Left ventricle myocardium inferior (tissue), 1 donor: ENCODE measurements around the gene TEC. TPM values are rescaled to one million over a fixed set of nuclear protein-coding genes. Genes with fewer than 3 reads are reported as not detected.
"Not testable (repeated sequence)": the region's sequence is repeated elsewhere in the genome, so short reads cannot be mapped to it uniquely, and the experiment has no call there.

ENCODE experiments used
- DNase-seq: peaks from one replicate; pipeline ENCODE4 v3.0.0-alpha.2; 2020
- H3K27ac ChIP-seq: fragments of 200-600 bp; replicated peaks from 2 replicates; pipeline ENCODE4 v1.8.0; 2021
- H3K27me3 ChIP-seq: fragments of 200-600 bp; 2 replicates; pipeline ENCODE4 v1.8.0; 2021; ENCODE audit warnings: low read depth
- H3K36me3 ChIP-seq: fragments of 200-600 bp; 2 replicates; pipeline ENCODE4 v1.8.0; 2021
- H3K4me1 ChIP-seq: fragments of 200-600 bp; 2 replicates; pipeline ENCODE4 v1.8.0; 2021
- H3K4me3 ChIP-seq: fragments of 200-600 bp; 2 replicates; pipeline ENCODE4 v1.8.0; 2021; ENCODE audit warnings: mild to moderate bottlenecking, moderate library complexity
- H3K9me3 ChIP-seq: fragments of 200-600 bp; replicated peaks from 2 replicates; pipeline ENCODE4 v1.8.0; 2021
- CTCF ChIP-seq: fragments of 200-600 bp; IDR thresholded peaks from 2 replicates; pipeline ENCODE4 v1.8.0; 2021; ENCODE audit warnings: antibody characterized with exemption, mild to moderate bottlenecking, borderline replicate concordance
- intact Hi-C: fragments of 100-400 bp; cut with micrococcal nuclease; formaldehyde crosslinking; loops from one replicate; pipeline ENCODE4 v1.11.0; 2022
- total RNA-seq: library from RNA; stranded (reverse); fragmentation: NEBNext Ultra II Directional; extraction: Animal tissue kit (Norgen Biotek cat#: 25700); gene quantifications from one replicate; pipeline ENCODE4 v1.2.1, GENCODE V29; 2021
- donor health status: DM: no; HTN: yes; CAD: no; lungs with severe emphysema.

Gene TEC
- total RNA-seq, 1 donor from 2014 or later, result 1.9 TPM

- no peak overlapping the region for H3K27ac ChIP-seq
- H3K9me3 ChIP-seq, result no peaks in the 10 kb centered on the region
- H3K36me3 ChIP-seq, result no peaks in the 10 kb centered on the region
- H3K4me3 ChIP-seq, result no peak overlapping the region
- no peak for TF ChIP-seq CTCF
- DNase-seq, result no peak
- intact Hi-C loops, result no loop called here
- no peaks in the 10 kb centered on the region for H3K4me1 ChIP-seq
- no peaks in the 10 kb centered on the region for H3K27me3 ChIP-seq
Measured at GRCh38 chr4:48222491-48222890, 47.1 kb downstream of the TEC start.

- H3K36me3 ChIP-seq, intact Hi-C loops, H3K4me3 ChIP-seq, H3K27me3 ChIP-seq, H3K4me1 ChIP-seq, H3K27ac ChIP-seq, DNase-seq, H3K9me3 ChIP-seq: not testable (repeated sequence)
Measured at GRCh38 chr4:48219430-48219829, 50.2 kb downstream of the TEC start.

- intact Hi-C loops, result no loop called here
- H3K36me3 ChIP-seq, result no peaks in the 10 kb centered on the region
- TF ChIP-seq CTCF, result no peak
- no peak for DNase-seq
- no peaks in the 10 kb centered on the region for H3K27me3 ChIP-seq
- H3K4me1 ChIP-seq, result no peaks in the 10 kb centered on the region
- no peak overlapping the region for H3K4me3 ChIP-seq
- no peaks in the 10 kb centered on the region for H3K9me3 ChIP-seq
- no peak overlapping the region for H3K27ac ChIP-seq
Measured at GRCh38 chr4:48216563-48216962, 53.1 kb downstream of the TEC start.

GRCh38 chr4:48215977-48216376 is 53.7 kb downstream of the TEC start:
- DNase-seq, result no peak
- Histone ChIP-seq H3K36me3 (no peaks in the 10 kb centered on the region), H3K4me3 (no peak overlapping the region), H3K4me1 (no peaks in the 10 kb centered on the region), H3K9me3 (no peaks in the 10 kb centered on the region), H3K27ac (no peak overlapping the region), H3K27me3 (no peaks in the 10 kb centered on the region)
- intact Hi-C loops, result no loop called here
- no peak for TF ChIP-seq CTCF

GRCh38 chr4:48212165-48212564 is 57.5 kb downstream of the TEC start:
- TF ChIP-seq CTCF, result no peak
- H3K9me3 ChIP-seq, result no peaks in the 10 kb centered on the region
- H3K27me3 ChIP-seq, result no peaks in the 10 kb centered on the region
- no peak overlapping the region for H3K27ac ChIP-seq
- H3K36me3 ChIP-seq, result no peaks in the 10 kb centered on the region
- no peak overlapping the region for H3K4me3 ChIP-seq
- DNase-seq, result no peak
- intact Hi-C loops, result no loop called here
- no peaks in the 10 kb centered on the region for H3K4me1 ChIP-seq

- no peak for TF ChIP-seq CTCF
- Histone ChIP-seq H3K9me3 (no peaks in the 10 kb centered on the region), H3K27ac (no peak overlapping the region), H3K27me3 (no peaks in the 10 kb centered on the region), H3K4me1 (no peaks in the 10 kb centered on the region), H3K4me3 (no peak overlapping the region), H3K36me3 (no peaks in the 10 kb centered on the region)
- no peak for DNase-seq
- intact Hi-C loops, result no loop called here
Measured at GRCh38 chr4:48210966-48211328, 58.7 kb downstream of the TEC start.
